Stimulated activated CD8-positive, alpha-beta memory T cell treated with anti-CD3 and anti-CD28 coated beads, Interleukin-7, amount 100 ng/mL, for 48 hours (primary cell): ENCODE data around the gene NFIX.

Experiments
- DNase-seq, 2 donors: peaks; one replicate each; pipeline ENCODE4 v3.0.0-alpha.2; 2020; ENCODE audit warnings: low read depth in 1 of 2; ENCODE audit errors: extremely low read depth in 1 of 2

The NFIX gene

DNA sequence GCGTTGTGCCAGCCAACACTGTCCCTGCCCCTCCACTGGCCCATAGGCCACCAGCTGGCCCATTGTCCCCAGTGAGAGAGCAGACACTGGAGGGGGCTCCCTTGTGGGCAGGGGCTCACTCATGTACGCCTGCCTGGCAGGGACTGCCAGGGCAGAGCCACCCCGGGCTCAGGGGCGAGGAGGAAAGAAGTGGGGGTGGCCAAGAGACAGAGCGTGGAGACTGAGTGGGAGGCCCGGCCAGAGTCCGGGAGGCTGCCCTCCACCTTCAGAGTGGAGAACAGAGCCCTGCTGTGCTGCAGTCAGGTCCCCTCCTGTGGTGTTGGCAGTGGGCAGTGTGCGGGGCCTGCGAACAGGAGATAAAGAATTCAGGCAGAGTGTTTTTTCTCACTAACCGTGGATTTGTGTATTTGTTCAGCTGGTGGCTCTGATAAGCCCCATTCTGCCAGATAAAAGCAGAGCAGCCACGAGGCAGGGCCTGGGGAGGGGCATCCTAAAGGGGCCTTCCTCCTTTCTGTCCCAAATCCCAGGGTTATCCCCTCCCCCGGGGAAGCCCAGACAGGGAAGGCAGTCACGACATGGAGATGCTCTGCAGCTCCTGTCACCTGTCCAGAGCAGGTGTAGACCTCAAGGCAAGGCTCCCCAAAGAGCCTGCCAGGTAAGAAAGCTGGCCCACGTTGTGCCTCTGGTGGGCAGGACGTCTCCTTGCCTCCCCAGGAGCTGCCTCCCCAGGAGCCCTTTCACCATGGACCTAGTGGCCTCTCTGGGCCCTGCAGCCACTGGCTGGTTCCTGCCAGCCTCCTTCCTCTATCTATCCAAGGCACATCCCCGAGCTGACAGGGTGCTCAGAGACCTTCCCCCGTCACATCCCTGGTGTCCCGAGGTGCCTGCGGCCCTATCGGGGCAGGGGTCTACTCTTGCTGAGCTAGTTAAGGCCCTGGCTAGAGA lies 74.4 kb downstream of the NFIX start:
- no peak for DNase-seq

DNA sequence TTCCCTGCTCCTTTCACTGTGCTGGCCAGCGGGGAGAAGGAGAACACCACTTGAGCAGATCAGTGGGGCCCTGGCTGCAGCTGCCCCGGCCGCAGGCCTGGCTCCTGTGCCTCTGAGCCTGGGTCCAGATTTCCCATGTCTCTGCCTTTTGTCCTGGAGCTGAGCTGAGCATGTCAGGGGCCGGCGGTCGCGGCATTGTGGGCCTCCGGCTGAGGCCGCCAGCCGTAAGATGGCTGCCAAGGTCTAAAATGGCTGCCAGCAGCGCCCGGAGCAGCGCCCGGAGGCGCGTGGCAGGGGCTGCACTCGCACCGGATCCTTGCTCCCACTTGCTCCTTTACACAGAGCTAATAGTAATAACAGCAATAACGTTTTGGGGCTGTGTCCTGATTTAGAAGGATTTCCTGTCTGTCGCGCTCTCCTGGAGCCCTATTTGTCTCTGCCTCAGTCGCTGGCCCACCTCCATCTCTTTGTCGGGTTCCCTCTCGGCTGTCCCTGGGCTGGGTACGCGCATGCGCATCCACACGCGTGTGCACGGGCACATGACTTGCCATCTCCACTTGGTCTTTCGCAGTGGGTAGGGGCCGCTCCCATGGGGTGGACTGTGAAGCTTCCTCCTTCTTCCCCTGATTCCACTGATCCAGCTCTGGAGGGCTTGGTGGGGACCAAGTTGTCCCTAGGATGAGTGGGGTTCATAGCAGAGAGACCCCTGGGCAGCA lies 75.3 kb downstream of the NFIX start:
- DNase-seq = no peak

DNA sequence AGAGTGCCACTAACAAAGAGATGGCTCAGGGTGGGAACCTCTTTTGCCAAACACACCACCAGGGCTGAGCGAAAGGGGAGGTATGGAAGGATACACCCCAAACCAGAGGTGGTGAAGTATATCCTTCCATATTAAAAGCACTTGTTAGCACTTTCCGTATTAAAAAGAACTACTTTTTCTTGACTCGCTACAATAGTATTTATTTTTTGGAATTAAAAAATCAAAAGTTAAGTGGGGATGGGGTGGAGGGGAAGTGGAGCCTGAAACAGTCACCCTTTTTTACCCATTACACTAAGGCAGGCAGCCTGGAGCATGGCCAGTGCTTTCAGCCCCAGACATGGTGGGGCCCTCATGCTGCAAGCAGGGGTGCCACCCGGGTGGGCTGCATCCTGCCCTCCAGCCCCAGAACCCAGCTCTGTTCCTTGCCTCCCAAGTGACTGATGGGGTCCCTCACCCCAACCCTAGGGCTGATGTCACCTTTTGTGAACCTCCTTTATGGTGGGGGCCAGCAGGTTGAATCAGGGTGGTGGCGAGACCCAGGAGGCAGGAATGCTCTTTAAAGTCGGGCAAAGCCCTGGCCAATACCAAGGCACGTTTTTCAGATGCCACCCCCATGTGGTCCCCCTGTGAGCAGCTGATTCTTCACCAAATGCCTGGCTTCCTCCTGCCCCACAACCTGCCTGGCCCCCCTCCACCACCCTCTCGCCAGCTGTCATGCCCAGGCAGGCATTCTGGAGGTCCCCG lies 76.3 kb downstream of the NFIX start:
- no peak for DNase-seq

DNA sequence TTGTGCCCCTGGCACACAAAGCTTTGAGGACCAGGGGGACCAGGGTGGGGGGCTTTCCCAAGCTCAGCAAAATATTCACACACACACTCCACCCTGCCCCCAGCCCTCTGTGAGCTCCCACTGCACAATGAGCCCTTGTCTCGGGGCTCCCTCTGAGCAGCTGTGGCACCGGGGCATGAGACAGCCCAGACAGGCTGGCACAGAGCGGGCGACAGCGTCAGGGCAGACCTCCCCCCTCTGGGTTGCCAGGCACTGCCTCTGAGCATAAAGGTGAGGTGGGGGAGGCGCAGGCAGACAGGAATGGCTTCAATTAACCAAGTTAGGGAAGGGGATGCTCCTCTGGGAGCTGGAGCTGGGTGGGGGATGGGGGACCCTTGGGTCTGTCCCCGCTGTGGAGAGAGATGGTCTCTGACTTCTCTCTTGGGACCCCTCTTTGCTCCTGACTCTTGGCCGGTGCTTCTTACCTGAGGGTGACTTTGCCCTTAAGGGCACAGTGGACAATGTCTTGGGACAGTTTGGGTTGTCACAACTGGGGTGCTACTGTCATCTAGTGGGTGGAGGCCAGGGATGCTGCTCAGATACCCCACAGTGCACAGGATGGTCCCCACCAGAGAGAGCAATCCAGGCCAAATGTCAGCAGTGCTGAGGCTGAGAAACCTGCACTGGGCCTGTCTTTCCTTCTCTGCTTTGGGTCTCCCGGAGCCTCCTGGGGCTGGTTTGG lies 77.1 kb downstream of the NFIX start:
- no peak for DNase-seq

DNA sequence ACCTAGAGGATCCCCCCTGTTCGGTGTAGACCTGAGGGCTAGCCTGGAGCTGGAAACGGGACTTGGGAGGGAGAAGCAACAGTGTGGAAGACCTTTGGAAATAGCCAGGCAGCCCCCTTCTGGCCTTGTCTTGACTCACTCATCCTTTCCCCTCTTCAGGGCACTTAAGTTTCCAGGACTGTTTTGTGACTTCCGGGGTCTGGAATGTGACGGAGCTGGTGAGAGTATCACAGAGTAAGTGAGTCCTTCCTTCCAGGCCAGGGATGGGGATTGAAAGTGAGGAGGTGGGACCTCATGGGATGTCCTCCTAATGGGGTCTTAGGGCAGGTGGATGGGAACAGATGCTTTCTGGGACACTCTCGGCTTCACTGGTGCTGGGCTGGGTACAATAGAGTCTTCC lies 78.0 kb downstream of the NFIX start:
- DNase-seq = no peak

DNA sequence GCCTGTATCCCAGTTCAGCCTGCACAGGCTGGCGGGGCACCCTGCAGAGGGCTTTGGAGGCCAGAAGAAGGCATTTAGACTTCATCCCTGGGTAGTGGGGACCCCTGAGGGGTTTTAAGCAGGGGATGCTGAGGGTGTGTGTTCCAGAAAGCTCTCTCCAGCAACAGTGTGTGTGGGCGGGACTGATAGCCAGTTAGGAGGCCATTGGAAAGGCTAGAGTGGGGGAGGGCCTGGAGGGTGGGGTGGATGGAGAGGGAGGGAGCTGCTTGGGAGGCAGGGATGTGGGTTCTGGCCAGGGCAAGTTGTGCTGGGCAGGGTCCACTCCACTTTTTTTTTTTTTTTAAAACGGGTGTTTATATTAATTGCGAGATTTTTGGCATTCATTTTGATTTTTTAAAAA lies 79.1 kb downstream of the NFIX start:
- no peak for DNase-seq

DNA sequence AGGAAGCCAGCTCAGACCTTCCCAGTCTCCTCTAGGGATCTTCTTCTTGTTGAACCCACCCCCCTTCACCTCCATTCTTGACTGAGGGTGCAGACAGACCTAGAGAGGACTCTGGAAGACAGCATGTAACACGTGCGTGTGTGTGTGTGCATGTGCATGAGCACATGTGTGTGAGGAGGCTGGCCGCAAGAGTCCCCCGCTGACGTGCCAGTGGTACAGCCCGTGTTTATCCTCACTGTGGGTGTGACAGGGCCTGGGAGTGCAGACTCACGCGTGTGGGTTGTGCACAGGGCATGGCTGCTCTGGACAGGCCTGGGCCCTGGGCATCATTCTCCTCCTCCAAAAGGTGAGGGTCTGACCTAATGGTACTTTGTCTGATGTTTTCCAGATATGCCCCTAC lies 81.0 kb downstream of the NFIX start:
- DNase-seq = no peak

DNA sequence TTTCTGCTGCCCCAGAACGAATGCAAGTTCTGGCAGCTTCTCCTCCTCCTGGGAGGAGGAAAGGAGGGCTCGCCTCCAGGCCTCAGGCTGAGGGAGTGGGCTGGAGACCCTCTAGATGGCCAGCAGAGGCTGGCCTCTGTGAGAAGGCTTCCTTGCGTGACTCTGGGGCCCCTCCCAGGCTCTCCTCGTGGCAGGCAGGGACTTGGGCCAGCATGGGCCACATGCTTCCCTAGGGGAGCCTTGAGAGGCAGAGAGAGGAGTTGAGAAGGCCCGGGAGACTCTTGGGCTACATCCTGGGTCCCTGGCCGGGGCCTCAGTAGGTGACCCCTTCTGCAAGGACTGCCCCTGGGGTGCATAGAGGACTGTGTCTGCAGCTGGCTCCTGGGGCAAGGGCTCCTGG lies 81.5 kb downstream of the NFIX start:
- no peak for DNase-seq

DNA sequence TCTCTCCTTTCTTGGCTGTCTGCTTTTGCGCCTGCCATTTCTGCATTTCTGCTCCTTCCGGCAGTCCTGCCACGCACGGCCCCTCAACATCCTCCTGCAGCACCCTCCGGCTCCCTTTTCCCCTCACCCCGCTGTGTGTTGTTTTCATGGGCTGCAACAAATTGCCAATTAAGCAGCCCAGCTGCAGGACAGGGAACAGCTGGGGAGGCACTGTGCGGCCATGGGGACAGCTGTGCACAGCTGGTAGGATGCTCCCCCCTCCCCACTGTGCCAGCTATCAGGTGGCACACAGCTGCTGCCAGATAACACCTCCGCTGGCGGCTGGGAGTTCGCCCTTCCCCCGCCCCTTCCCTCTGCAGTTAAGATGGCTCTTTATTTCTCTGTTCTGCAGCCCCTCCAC lies 82.0 kb downstream of the NFIX start:
- DNase-seq = no peak

DNA sequence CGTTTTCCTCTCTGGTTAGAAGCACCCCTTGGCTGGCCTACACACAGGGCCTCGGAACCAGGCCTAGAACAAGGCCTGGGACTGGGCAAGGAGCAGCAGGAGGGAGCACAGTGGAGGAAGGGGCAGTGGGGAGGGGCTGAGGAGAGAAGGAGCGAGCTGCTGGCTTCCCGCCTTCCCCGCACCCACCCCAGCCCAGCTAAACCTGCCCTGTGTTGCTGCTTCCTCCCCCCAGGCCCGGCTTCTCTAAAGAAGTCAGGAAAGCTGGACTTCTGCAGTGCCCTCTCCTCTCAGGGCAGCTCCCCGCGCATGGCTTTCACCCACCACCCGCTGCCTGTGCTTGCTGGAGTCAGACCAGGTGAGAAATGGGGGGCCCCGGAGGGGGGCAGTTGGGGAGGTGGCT lies 83.1 kb downstream of the NFIX start:
- no peak for DNase-seq

DNA sequence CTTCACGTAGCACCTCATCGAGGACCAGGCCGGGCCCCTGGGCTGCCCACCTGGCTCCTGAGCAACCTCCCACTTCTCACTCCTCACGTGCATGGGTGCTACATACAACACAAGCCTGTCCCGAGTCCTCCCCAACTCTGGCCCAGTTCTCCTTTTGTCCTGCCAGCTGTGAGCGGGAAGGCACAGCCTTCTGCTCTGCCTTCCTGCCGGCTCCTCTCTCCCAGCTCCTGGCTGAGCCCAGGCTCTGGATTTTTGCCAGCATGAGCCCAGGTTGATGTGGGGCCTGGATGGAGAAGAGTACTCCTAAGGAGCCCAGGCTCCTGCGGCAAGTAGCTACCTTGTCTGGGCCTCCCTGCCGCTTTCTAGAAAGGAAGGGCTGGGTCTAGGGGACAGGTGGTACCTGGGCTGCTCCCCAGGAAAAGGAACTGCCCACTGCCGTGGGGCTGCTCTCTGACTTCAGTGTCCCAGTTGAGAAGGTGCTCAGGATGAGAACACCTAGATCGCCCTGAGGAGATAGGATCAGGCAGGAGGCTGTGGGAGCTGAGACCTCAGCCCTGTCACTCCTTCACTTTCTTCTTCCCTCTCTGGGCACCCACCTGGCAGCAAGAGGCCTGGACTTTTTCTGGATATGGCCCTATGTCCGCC lies 83.7 kb downstream of the NFIX start:
- no peak for DNase-seq

DNA sequence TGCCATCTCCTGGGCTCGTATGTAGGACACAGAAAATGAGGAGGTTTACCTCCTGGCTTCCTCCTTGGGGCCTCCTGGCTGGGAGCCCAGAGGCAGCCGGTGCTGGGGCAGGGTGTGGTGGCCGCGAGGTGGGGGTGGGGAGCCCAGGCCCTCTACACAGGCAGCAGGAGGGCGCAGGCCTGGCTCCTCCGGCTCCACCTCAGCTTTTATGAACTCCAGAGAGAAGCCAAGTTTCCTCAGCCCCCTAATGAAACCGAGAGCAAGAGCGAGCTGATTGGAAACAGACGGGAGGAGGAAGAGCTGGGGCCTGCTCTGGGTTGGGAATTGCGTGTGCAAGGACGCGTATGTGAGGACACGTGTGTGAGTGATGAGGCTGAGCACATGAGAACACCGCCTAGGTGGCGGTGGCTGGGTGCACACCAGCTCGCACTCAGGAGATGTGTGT lies 84.3 kb downstream of the NFIX start:
- DNase-seq = no peak

DNA sequence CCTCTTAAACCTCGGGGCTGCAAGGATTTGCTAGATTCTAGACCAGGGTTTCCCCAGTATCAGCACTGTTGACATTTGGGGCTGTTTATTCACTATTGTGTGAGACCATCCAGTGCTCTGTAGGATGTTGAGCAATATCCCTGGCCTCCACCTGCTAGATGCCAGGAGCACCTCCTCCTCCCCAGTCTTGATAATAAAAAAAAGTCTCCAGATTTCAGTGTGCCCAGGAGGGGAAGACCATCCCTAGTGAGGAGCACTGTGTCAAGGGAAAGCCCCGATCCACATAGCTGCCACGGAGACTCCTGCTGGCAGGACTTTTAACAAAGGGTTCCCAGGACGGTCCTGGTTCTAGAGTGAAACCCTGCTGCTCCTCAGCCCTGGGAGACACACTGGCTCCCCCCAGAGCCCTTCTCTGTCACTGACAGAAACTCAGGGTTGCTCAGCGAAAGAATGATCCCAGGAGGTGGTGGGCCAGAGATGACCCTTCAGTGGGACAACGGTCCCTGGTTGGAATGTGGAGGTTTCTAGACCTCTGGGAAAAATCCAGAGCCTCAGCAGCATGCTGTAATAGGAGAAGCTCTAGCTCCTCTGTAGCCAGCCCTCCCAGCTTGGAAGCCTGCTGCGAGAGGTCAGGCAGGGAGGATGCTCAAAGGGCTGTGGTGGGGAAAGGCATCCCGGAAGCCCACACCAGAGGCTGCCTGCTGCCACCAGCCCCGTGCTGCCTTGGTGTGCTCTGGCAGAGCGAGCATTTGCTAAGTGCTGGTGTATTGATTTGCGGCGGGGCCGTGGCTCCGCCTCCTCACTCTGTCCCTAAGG lies 87.1 kb downstream of the NFIX start:
- no peak for DNase-seq

DNA sequence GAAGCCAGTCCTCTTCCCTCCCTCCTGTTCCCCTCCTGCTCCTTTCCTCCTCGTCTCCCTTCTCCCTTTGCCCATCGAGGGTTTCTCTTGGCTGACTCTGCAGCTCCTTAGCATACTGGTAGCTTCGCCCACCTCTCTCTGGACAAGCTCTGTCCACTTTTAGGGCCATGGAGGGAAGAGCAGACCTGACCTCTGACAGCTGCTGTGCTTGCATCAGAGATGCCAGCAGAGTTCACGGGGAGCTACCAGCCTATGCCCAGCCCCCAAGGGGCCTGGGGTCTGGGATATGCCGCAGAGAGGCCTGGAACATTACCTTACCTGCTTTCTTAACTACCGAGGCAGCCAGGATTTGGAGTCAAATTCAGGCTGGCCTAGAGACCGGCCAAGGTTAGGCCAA lies 87.7 kb downstream of the NFIX start:
- no peak for DNase-seq

DNA sequence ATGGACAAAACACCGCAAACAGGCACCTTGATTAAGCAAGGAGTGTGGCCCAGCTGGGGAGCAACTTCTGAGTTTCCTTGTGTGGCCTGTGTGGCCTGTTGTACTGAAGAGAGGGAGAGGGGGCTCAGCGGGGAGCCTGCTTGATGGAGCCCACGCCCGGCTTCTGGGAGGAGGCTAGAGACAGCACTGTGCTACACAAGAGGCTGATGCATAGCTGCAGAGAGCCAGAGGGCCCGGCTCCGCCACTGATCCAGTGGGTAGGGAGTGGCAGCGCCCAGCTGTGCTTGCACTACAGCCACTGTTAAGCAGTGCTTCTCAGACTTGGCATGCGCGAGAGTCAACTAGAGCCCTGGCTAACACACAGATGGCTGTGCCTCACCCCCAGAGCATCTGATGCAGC lies 88.4 kb downstream of the NFIX start:
- DNase-seq = no peak

DNA sequence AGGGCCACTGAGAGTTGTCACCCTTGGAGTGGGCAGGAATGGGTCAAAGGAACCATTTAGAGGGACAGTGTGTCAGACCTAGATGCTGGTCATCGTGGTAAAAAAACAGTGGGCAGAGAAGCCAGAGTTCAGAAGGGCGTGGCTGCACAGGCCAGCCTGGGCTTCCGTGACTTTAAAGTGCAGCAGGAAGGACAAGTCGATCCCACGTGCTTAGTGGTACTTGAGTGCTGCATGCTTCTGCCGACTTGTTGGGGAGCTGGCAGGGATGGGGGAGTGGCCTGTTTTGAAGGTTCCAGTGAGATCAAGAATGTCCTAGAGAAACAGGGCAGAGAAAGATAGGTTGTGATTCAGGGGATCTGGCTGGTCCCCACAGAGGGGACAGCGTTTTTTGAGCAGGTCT lies 90.4 kb downstream of the NFIX start:
- DNase-seq = no peak

DNA sequence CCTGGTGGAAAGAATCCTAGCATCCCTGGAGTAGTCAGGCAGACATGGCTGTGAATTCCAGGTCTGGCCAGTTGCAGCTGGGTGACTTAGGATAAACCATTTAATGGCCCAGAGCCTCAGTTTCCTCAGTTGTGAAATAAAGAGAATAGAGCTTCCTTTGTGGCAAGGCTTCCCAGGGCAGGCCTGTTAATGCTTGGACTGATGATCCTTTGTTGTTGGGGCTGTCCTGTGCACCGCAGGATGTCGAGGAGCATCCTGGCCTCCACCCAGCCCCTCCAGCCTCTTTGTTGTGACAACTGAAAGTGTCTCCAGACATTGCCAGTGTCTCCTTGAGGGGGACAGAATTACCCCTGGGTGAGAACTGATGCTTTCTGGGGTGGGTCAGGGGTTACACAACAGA lies 91.1 kb downstream of the NFIX start:
- no peak for DNase-seq

DNA sequence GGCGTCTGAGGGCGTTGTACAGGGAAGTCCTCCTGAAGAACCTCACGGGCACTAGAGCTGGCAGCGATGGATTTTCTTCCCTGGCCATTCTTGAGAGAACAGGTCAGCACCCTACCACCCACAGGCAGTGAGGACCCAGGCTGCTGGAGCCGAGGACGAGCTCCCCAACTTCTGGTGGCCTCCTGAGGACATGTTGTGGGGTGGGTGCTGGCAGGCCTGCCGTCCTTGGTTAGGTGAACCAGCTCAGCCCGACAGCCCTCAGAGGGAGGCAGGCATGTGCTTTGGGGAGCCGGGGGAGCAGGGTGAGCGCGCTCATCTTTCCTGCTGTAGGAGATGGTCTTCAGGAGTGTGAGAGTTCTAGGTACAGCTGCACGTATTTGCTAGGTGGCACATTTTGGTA lies 92.0 kb downstream of the NFIX start:
- no peak for DNase-seq

DNA sequence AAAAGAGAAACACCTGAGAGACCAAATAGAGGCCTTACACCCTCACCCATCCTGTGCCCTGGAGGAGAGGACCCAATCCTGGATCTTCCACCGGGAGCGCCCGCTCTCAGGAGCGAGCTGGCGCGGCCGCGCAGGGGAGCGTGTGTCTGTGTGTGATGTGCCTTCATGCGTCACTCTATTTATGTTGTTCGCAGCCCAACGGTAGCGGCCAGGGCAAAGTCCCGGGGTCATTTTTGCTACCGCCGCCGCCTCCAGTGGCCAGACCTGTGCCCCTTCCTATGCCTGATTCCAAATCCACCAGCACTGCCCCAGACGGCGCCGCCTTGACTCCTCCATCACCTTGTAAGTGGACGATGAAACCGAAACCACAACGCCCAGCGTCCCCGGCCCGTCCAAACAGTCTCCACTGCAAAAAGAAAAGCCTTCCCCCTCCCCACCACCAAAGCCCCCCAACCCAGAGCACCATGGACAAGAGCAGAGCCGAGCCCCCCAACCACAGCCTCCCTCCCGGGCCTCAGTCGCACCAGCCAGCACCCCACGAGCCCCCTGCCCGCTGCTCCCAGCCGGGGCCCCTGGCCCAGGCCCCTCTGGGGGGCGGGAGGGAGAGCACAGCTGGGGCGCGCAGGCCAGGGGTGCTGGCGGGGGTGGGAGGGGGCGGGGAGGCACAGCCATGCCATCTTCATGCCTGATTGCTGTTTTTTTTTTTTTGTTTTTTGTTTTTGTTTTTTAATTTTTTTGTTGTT lies 92.7 kb downstream of the NFIX start:
- DNase-seq = no peak
